Transverse colon (tissue), 3 donors: ENCODE results near the gene UBA52.

Experiments
- POLR2A ChIP-seq: fragments of 450-650 bp; IDR thresholded peaks from one replicate; pipeline ENCODE4 v1.6.1; 2016; ENCODE audit warnings: antibody characterized with exemption, mild to moderate bottlenecking, moderate library complexity
- TF ChIP-seq, protein P1 (sequence below), 5 experiments: fragments of 200-600 bp in 3 of 5; fragments of 450-650 bp in 2 of 5; sonication (generic) in 3 of 5; IDR thresholded peaks; 1 replicate in 2 of 5; 2 replicates in 3 of 5; pipeline ENCODE4 v1.5.1; 2016 to 2017; ENCODE audit warnings: antibody characterized with exemption in 5 of 5, inconsistent platforms in 3 of 5, mild to moderate bottlenecking in 2 of 5, moderate library complexity in 1 of 5

DNA sequence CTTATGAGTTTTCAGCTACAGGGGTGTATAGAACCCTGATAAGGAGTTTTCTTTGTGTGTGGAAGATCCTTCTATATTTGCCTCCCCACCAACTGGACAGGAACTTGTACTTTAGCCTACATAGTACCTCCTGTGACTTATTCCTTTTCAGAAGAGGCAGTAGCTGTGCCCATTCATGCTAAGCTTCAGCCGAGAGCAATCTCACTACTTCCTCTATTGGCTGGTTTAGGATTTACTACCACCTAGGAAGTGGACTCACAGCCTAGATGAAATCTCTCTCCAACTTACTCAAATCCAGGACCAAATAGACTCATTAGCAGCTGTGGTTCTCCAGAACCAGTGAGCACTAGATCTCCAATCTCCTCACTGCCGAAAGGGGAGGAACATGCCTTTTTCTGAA is 14.6 kb downstream of the UBA52 start:
- TF ChIP-seq, protein P1, sequence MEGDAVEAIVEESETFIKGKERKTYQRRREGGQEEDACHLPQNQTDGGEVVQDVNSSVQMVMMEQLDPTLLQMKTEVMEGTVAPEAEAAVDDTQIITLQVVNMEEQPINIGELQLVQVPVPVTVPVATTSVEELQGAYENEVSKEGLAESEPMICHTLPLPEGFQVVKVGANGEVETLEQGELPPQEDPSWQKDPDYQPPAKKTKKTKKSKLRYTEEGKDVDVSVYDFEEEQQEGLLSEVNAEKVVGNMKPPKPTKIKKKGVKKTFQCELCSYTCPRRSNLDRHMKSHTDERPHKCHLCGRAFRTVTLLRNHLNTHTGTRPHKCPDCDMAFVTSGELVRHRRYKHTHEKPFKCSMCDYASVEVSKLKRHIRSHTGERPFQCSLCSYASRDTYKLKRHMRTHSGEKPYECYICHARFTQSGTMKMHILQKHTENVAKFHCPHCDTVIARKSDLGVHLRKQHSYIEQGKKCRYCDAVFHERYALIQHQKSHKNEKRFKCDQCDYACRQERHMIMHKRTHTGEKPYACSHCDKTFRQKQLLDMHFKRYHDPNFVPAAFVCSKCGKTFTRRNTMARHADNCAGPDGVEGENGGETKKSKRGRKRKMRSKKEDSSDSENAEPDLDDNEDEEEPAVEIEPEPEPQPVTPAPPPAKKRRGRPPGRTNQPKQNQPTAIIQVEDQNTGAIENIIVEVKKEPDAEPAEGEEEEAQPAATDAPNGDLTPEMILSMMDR (IDR thresholded peaks at IDR 0.05) = no peak
- TF ChIP-seq POLR2A = no peak
